Thoracic aorta (tissue), 2 donors: Measurements from ENCODE around the gene NEU3. TPM values are rescaled to one million over a fixed set of nuclear protein-coding genes. Genes with fewer than 3 reads are reported as not detected.

Source experiments
- ATAC-seq: fragments of 150-250 bp; one replicate; pipeline ENCODE4 v1.8.0; 2017; ENCODE audit warnings: low read depth; ENCODE audit not compliant: insufficient number of reproducible peaks, low FRiP score
- DNase-seq: peaks from one replicate; pipeline ENCODE4 v3.0.0-alpha.2; 2020; ENCODE audit warnings: low spot score
- H3K27ac ChIP-seq, 2 donors: fragments of 200-600 bp; sonication (generic); 1 replicate in 1 of 2; 2 replicates in 1 of 2; pipeline ENCODE4 v1.5.1; 2016; ENCODE audit warnings: mild to moderate bottlenecking in 2 of 2, moderate library complexity in 2 of 2
- H3K27me3 ChIP-seq: fragments of 200-600 bp; sonication (generic); replicated peaks from 2 replicates; pipeline ENCODE4 v1.6.0; 2016; ENCODE audit warnings: mild to moderate bottlenecking; ENCODE audit not compliant: insufficient read depth
- H3K36me3 ChIP-seq: fragments of 200-600 bp; sonication (generic); one replicate; pipeline ENCODE4 v1.5.1; 2016
- H3K4me1 ChIP-seq, 2 donors: fragments of 200-600 bp; sonication (generic); 1 replicate in 1 of 2; 2 replicates in 1 of 2; pipeline versions ENCODE4 v1.5.1 to v1.6.0; 2016; ENCODE audit warnings: low read depth in 2 of 2, mild to moderate bottlenecking in 1 of 2; ENCODE audit not compliant: control insufficient read depth in 1 of 2
- H3K4me3 ChIP-seq: fragments of 200-600 bp; sonication (generic); 2 replicates; pipeline ENCODE4 v1.5.1; 2016; ENCODE audit warnings: mild to moderate bottlenecking
- H3K9me3 ChIP-seq: fragments of 200-600 bp; sonication (generic); 2 replicates; pipeline ENCODE4 v1.5.1; 2016
- total RNA-seq, 2 donors: library from RNA; depleted of rRNA; stranded (reverse); fragments of >200 nt; gene quantifications; one replicate each; pipeline versions ENCODE4 v1.1.0 to v1.2.3, GENCODE V29; 2016
- TF ChIP-seq, protein P1 (sequence below): fragments of 200-600 bp; sonication (generic); IDR thresholded peaks from one replicate; pipeline ENCODE4 v1.5.1; 2019; ENCODE audit warnings: antibody characterized with exemption

The NEU3 gene
- total RNA-seq, 2 donors from 2014 or later: 11.9 to 23.3 TPM

DNA sequence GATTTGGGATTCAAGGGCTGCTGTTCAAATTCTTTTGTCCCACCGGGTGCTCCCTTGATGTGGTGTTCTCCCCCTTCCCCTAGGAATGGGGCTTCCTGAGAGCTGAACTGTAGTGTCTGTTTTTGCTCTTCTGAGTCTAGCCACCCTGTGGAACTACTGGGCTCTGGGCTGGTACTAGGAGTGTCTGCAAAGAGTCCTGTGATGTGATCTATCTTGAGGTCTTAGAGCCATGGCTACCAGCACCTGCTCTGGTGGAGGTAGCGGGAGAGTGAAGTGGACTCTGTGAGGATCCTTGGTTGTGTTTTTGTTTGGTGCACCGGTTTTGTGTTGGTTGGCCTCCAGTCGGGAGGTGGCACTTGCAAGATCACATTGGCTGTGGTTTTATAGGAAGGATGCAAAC, 61.8 kb downstream of the NEU3 start:
- ATAC-seq: no peak
- TF ChIP-seq, protein P1, sequence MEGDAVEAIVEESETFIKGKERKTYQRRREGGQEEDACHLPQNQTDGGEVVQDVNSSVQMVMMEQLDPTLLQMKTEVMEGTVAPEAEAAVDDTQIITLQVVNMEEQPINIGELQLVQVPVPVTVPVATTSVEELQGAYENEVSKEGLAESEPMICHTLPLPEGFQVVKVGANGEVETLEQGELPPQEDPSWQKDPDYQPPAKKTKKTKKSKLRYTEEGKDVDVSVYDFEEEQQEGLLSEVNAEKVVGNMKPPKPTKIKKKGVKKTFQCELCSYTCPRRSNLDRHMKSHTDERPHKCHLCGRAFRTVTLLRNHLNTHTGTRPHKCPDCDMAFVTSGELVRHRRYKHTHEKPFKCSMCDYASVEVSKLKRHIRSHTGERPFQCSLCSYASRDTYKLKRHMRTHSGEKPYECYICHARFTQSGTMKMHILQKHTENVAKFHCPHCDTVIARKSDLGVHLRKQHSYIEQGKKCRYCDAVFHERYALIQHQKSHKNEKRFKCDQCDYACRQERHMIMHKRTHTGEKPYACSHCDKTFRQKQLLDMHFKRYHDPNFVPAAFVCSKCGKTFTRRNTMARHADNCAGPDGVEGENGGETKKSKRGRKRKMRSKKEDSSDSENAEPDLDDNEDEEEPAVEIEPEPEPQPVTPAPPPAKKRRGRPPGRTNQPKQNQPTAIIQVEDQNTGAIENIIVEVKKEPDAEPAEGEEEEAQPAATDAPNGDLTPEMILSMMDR: no peak

DNA sequence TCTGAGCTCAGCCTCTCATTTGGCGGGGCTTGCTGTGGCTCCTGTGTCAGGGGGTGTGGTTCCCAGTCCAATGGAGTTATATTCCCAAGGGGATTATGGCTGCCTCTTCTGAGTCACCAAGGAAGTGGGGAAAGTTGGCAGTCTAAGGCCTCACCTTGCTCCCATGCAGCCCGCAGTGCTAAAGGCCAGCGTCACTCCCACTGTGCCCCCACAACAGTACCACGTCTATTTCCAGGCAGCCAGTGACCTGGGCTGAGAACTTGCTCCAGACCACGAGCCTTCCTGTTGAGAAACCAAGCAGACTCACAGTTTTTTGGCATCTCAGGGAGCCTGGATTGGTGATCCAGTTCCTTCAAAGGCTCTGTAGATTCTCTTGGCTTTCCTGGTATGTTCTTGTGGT, 62.3 kb downstream of the NEU3 start:
- DNase-seq: no peak
- Histone ChIP-seq H3K36me3 (no peaks in the 10 kb centered on the region), H3K27me3 (no peaks in the 10 kb centered on the region), H3K4me3 (no peak overlapping the region), H3K4me1 (no peaks in the 10 kb centered on the region), H3K9me3 (peaks cover 7% of the 10 kb centered on the region), H3K27ac (no peak overlapping the region)
- ATAC-seq: no peak
- TF ChIP-seq, protein P1: no peak

More for the DNA sequence above, 61.8 kb downstream of the NEU3 start:
- H3K4me3 ChIP-seq: no peak overlapping the region
- H3K9me3 ChIP-seq: peaks cover 7% of the 10 kb centered on the region
- no peak overlapping the region for H3K27ac ChIP-seq
- no peaks in the 10 kb centered on the region for H3K4me1 ChIP-seq
- no peaks in the 10 kb centered on the region for H3K27me3 ChIP-seq
- H3K36me3 ChIP-seq: no peaks in the 10 kb centered on the region
- no peak for DNase-seq

DNA sequence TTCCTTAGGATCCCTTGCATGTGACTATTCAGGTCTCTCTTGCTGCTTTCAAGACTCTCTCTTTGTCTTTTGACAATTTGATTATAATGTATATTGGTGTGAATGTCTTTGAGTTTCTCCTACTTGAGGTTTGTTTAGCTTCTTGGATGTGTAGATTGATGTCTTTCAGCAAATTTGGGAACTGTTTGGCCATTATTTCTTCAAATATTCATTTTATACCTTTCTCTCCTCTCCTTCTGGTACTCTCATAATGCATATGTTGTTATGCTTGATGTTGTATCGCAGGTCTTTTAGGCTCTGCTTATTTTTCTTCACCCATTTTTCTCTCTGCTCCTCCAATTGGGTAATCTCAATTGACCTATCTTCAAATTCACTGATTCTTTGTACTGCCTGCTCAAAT, 63.7 kb downstream of the NEU3 start:
- no peaks in the 10 kb centered on the region for H3K4me1 ChIP-seq
- TF ChIP-seq, protein P1: no peak
- peaks cover 7% of the 10 kb centered on the region for H3K9me3 ChIP-seq
- no peaks in the 10 kb centered on the region for H3K27me3 ChIP-seq
- no peaks in the 10 kb centered on the region for H3K36me3 ChIP-seq
- no peak overlapping the region for H3K27ac ChIP-seq
- no peak for ATAC-seq
- no peak for DNase-seq
- no peak overlapping the region for H3K4me3 ChIP-seq

DNA sequence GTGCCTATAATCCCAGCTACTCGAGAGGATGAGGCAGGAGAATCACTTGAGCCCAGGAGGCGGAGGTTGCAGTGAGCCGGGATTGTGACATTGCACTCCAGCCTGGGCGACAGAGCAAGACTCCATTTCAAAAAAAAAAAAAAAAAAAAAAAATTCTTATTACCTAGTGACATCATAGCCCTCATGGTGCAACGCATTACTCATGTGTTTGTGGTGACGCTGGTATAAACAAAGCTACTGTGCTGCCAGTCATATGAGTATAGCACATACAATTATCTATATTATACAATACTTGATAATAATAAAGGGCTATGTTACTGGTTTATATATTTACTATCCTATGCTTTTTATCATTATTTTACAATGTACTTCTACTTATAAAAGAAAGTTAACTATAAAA, 66.8 kb downstream of the NEU3 start:
- Histone ChIP-seq H3K27me3 (no peaks in the 10 kb centered on the region), H3K27ac (no peak overlapping the region), H3K9me3 (peaks cover 7% of the 10 kb centered on the region), H3K4me3 (no peak overlapping the region), H3K4me1 (no peaks in the 10 kb centered on the region), H3K36me3 (no peaks in the 10 kb centered on the region)
- DNase-seq: no peak
- no peak for ATAC-seq
- TF ChIP-seq, protein P1: no peak

DNA sequence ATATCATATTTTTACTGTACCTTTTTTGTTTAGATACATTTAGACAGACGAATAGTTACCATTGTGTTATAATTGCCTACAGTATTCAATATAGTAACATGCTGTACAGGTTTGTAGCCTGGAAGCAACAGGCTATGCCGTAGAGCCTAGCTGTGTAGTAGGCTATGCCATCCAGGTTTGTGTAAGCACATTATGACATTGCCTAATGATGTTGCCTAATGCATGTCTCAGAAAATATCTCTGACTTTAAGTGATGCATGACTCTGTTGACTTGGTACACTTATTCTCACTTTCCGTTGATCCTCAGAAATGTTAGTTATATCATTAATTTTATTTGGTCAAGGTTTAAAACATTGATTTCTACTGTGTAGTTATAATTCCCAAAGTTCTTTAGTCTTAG, 68.1 kb downstream of the NEU3 start:
- Histone ChIP-seq H3K4me1 (no peaks in the 10 kb centered on the region), H3K27me3 (no peaks in the 10 kb centered on the region), H3K36me3 (no peaks in the 10 kb centered on the region), H3K9me3 (peaks cover 7% of the 10 kb centered on the region), H3K4me3 (no peak overlapping the region), H3K27ac (no peak overlapping the region)
- DNase-seq (no peak), ATAC-seq (no peak)
- TF ChIP-seq, protein P1: no peak
